Measurements from ENCODE around the gene DIRAS2.

DNA sequence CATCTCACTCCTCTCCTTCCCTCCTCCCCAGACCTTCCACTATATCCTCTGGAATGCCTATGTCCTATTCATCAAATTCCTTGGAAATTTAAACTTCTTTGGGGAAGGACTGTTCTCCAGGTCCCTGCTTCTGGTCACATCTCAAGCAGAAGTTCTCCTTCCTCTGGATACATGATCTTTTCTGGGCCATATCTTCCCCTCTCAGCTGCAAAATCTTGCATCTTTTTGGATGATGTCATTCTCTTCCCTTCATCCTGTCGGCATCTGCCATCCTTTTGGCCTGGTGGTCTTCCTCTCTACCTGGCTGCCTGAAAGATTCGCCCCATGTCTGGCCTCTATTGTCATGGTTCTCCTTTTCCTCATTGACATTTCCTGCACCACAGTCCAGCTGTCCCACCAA lies 5.2 kb upstream of the DIRAS2 start:
- TF ChIP-seq CTCF (IDR thresholded peaks at IDR 0.05): no peak
- TF ChIP-seq POLR2AphosphoS5 (IDR thresholded peaks at IDR 0.05): no peak
- no peak for TF ChIP-seq POLR2A (IDR thresholded peaks at IDR 0.05)

Measured in prostate gland (tissue), 2 donors.